Endothelial cell of umbilical vein (primary cell): ENCODE measurements around the gene PRKCB. TPM values are rescaled to one million over a fixed set of nuclear protein-coding genes. Genes with fewer than 3 reads are reported as not detected.

Experiments used
- BruUV-seq: library from RNA; stranded (reverse); fragments of 400-500 nt; replicated peaks from 2 replicates; lab custom pipeline; 2021; lab: Mats Ljungman, UMichigan
- CTCF ChIA-PET: fragments of 300-600, 350-600 bp; sonication (Branson Sonifier 250); formaldehyde crosslinking; loops from one replicate; lab custom pipeline; 2021; ENCODE audit warnings: antibody characterized with exemption, inconsistent platforms; lab: Charles Lee
- POLR2A ChIA-PET: fragments of 300-600, 350-600 bp; sonication (Branson Sonifier 250); formaldehyde crosslinking; loops from one replicate; lab custom pipeline; 2021; ENCODE audit warnings: antibody characterized with exemption, inconsistent platforms; lab: Charles Lee
- DNase-seq: peaks from one replicate; pipeline ENCODE4 v3.0.0-alpha.2; 2011; ENCODE audit warnings: low read depth, low spot score
- FAIRE-seq: peaks from 2 replicates; lab custom pipeline; 2011; peaks lifted over from hg19 to GRCh38; lab: Jason Lieb, UNC
- H2AFZ ChIP-seq: 2 replicates; pipeline ENCODE4 v1.6.0; 2012; ENCODE audit warnings: low read depth, low read length, control low read depth, inconsistent platforms
- H3K27ac ChIP-seq: 2 replicates; pipeline ENCODE4 v1.5.1; 2011; ENCODE audit warnings: low read depth, mild to moderate bottlenecking, control low read depth, low read length, moderate library complexity; ENCODE audit not compliant: insufficient read depth
- H3K27me3 ChIP-seq, 2 experiments: 2 replicates each; pipeline versions ENCODE4 v1.6.0 to v1.6.1; 2011; ENCODE audit warnings: low read length in 2 of 2, mixed read lengths in 1 of 2; ENCODE audit not compliant: control insufficient read depth in 2 of 2, insufficient read depth in 2 of 2
- H3K36me3 ChIP-seq, 2 experiments: 2 replicates in 1 of 2; 3 replicates in 1 of 2; pipeline ENCODE4 v1.5.1; 2011; ENCODE audit warnings: low read length in 2 of 2, mild to moderate bottlenecking in 1 of 2, moderate library complexity in 1 of 2; ENCODE audit not compliant: control insufficient read depth in 2 of 2, insufficient read depth in 2 of 2; ENCODE audit errors: extremely low read depth in 1 of 2
- H3K4me1 ChIP-seq: 3 replicates; pipeline ENCODE4 v1.5.1; 2011; ENCODE audit warnings: mild to moderate bottlenecking, low read length; ENCODE audit not compliant: control insufficient read depth, insufficient read depth; ENCODE audit errors: extremely low read depth
- H3K4me2 ChIP-seq: 2 replicates; pipeline ENCODE4 v1.6.1; 2011; ENCODE audit warnings: low read length, control low read depth, mixed read lengths; ENCODE audit not compliant: insufficient read depth
- H3K4me3 ChIP-seq, 3 experiments: fragments of 200-600 bp in 1 of 3; sonication (generic), shearing (Covaris generic) in 1 of 3; replicated peaks in 1 of 3; 2 replicates each; pipeline ENCODE4 v1.5.1; 2011 to 2016; ENCODE audit warnings: control low read depth in 3 of 3, low read length in 3 of 3, mild to moderate bottlenecking in 2 of 3, inconsistent platforms in 1 of 3, low read depth in 1 of 3, moderate library complexity in 1 of 3; ENCODE audit not compliant: insufficient read depth in 1 of 3
- H3K79me2 ChIP-seq: 2 replicates; pipeline ENCODE4 v1.6.0; 2012; ENCODE audit warnings: low read length, inconsistent platforms; ENCODE audit not compliant: control insufficient read depth, insufficient read depth
- H3K9ac ChIP-seq: replicated peaks from 2 replicates; pipeline ENCODE3; 2011; ENCODE audit warnings: low read length, control low read depth; ENCODE audit not compliant: insufficient read depth; ENCODE audit errors: extremely low read depth
- H3K9me1 ChIP-seq: replicated peaks from 3 replicates; pipeline ENCODE4 v1.6.0; 2011; ENCODE audit warnings: mild to moderate bottlenecking, low read length; ENCODE audit not compliant: control insufficient read depth, insufficient read depth; ENCODE audit errors: extremely low read depth
- H3K9me3 ChIP-seq: replicated peaks from 2 replicates; pipeline ENCODE4 v1.5.1; 2012; ENCODE audit warnings: low read length, inconsistent platforms; ENCODE audit not compliant: control insufficient read depth, insufficient read depth
- H4K20me1 ChIP-seq: replicated peaks from 2 replicates; pipeline ENCODE3; 2011; ENCODE audit warnings: mild to moderate bottlenecking, low read length; ENCODE audit not compliant: control insufficient read depth, insufficient read depth; ENCODE audit errors: extremely low read depth
- EZH2 ChIP-seq: IDR thresholded peaks from 2 replicates; pipeline ENCODE4 v1.6.1; 2012; ENCODE audit warnings: borderline replicate concordance, low read depth, mild to moderate bottlenecking, moderate library complexity, low read length, inconsistent platforms; ENCODE audit not compliant: severe bottlenecking
- FOS ChIP-seq: IDR thresholded peaks from 2 replicates; pipeline ENCODE4 v1.6.1; 2011; ENCODE audit warnings: mild to moderate bottlenecking, low read length, moderate library complexity, borderline replicate concordance; ENCODE audit not compliant: insufficient read depth
- GATA2 ChIP-seq: IDR thresholded peaks from 2 replicates; pipeline ENCODE4 v1.7.0; 2011; ENCODE audit warnings: low read depth, mild to moderate bottlenecking, moderate library complexity, mixed read lengths, low read length; ENCODE audit not compliant: insufficient read length, insufficient read depth
- JUN ChIP-seq: IDR thresholded peaks from 2 replicates; pipeline ENCODE4 v1.6.1; 2011; ENCODE audit warnings: borderline replicate concordance, low read depth; ENCODE audit not compliant: insufficient read length, insufficient read depth
- MAX ChIP-seq: IDR thresholded peaks from 2 replicates; pipeline ENCODE4 v1.6.1; 2011; ENCODE audit not compliant: insufficient read depth, insufficient read length
- MYC ChIP-seq: IDR thresholded peaks from one replicate; pipeline ENCODE4 v1.6.1; 2011; ENCODE audit warnings: mild to moderate bottlenecking, low read depth, low read length
- POLR2A ChIP-seq: IDR thresholded peaks from 2 replicates; pipeline ENCODE4 v1.6.1; 2012; ENCODE audit warnings: low read depth, mild to moderate bottlenecking, control low read depth, low read length
- POLR2AphosphoS5 ChIP-seq: IDR thresholded peaks from 2 replicates; pipeline ENCODE4 v1.6.1; 2012; ENCODE audit warnings: low read depth, mild to moderate bottlenecking, control low read depth, low read length, moderate library complexity; ENCODE audit not compliant: insufficient read depth
- dilution Hi-C: fragments of 300-500 bp; cut with MboI; formaldehyde crosslinking; loops from one replicate; pipeline ENCODE4 v1.15.0; 2019; ENCODE audit warnings: low sequenced_read_pairs; ENCODE audit not compliant: extremely low pct_ligation_motif_present
- intact Hi-C: fragments of 100-400 bp; cut with micrococcal nuclease; formaldehyde crosslinking; loops from one replicate; pipeline ENCODE4 v1.10.0; 2022
- polyA plus RNA-seq, 4 experiments: library from polyadenylated mRNA; depleted of rRNA in 3 of 4; stranded (reverse) in 3 of 4; unstranded in 1 of 4; fragments of >200 nt; gene quantifications; 2 replicates each; pipeline versions ENCODE4 v1.2.1 to v1.2.3, GENCODE V29; 2011 to 2012; ENCODE audit warnings: missing spikeins in 1 of 4
- total RNA-seq: library from RNA; stranded (reverse); gene quantifications from 2 replicates; pipeline ENCODE4 v1.2.3, GENCODE V29; 2021
- TF ChIP-seq, protein P1 (sequence below), 2 donors: IDR thresholded peaks; 1 replicate in 1 of 2; 2 replicates in 1 of 2; pipeline ENCODE4 v1.5.1; 2011; ENCODE audit warnings: low read length in 2 of 2, mild to moderate bottlenecking in 2 of 2, moderate library complexity in 2 of 2, control low read depth in 1 of 2, inconsistent platforms in 1 of 2, low read depth in 1 of 2; ENCODE audit not compliant: insufficient read depth in 1 of 2; ENCODE audit errors: extremely low read depth in 1 of 2

The PRKCB gene
- total and polyA plus RNA-seq, 2 donors (not counting 3 experiments of a cell fraction or from before 2014, with no cell fraction given), result 0.01 TPM; not detected in 1

- no peaks in the 10 kb centered on the region for H3K9me1 ChIP-seq
- intact Hi-C loops, result no loop called here
- CTCF ChIA-PET, result no interaction called here
- no TSS peak for BruUV-seq
- no peaks in the 10 kb centered on the region for H3K9me3 ChIP-seq
- DNase-seq, result no peak
- H3K4me1 ChIP-seq, result no peaks in the 10 kb centered on the region
- no peaks in the 10 kb centered on the region for H3K79me2 ChIP-seq
- no peaks in the 10 kb centered on the region for H4K20me1 ChIP-seq
- dilution Hi-C loops, result no loop called here
- H2AFZ ChIP-seq, result no peak overlapping the region
- H3K4me2 ChIP-seq, result no peak overlapping the region
- H3K4me3 ChIP-seq, result no peak overlapping the region
- no peak overlapping the region for H3K9ac ChIP-seq
- H3K36me3 ChIP-seq, result no peaks in the 10 kb centered on the region
- no peaks in the 10 kb centered on the region for H3K27me3 ChIP-seq
- POLR2A ChIA-PET, result no interaction called here
- no peak for TF ChIP-seq MYC
- TF ChIP-seq, protein P1, sequence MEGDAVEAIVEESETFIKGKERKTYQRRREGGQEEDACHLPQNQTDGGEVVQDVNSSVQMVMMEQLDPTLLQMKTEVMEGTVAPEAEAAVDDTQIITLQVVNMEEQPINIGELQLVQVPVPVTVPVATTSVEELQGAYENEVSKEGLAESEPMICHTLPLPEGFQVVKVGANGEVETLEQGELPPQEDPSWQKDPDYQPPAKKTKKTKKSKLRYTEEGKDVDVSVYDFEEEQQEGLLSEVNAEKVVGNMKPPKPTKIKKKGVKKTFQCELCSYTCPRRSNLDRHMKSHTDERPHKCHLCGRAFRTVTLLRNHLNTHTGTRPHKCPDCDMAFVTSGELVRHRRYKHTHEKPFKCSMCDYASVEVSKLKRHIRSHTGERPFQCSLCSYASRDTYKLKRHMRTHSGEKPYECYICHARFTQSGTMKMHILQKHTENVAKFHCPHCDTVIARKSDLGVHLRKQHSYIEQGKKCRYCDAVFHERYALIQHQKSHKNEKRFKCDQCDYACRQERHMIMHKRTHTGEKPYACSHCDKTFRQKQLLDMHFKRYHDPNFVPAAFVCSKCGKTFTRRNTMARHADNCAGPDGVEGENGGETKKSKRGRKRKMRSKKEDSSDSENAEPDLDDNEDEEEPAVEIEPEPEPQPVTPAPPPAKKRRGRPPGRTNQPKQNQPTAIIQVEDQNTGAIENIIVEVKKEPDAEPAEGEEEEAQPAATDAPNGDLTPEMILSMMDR (IDR thresholded peaks at IDR 0.05; ENCODE audit: extremely low read depth in 1 of 2, insufficient read depth in 1 of 2, low read depth in 1 of 2, low read length in 2 of 2), result no peak
- TF ChIP-seq EZH2, result no peak
- TF ChIP-seq POLR2AphosphoS5, result no peak
- no peak for TF ChIP-seq MAX
- TF ChIP-seq GATA2, result no peak
- no peak for TF ChIP-seq JUN
- no peak for TF ChIP-seq POLR2A
- no peak for TF ChIP-seq FOS
- FAIRE-seq, result no peak
- H3K27ac ChIP-seq, result no peak overlapping the region
Observed at GRCh38 chr16:23987443-23987842, 151.7 kb downstream of the PRKCB start.
